Adrenal gland (tissue), 5 donors: ENCODE data around the gene RPTOR.

Source experiments
- CTCF ChIP-seq, 6 experiments: fragments of 450-650 bp in 4 of 6; fragments of 200-600 bp in 2 of 6; sonication (generic) in 1 of 6; IDR thresholded peaks; 1 replicate in 5 of 6; 2 replicates in 1 of 6; pipeline versions ENCODE4 v1.5.1 to v1.8.0; 2016 to 2021; ENCODE audit warnings: antibody characterized with exemption in 6 of 6, mild to moderate bottlenecking in 2 of 6, moderate library complexity in 1 of 6
- POLR2A ChIP-seq, 2 donors: fragments of 450-650 bp; IDR thresholded peaks; one replicate each; pipeline ENCODE4 v1.6.1; 2017; ENCODE audit warnings: antibody characterized with exemption in 2 of 2, mild to moderate bottlenecking in 2 of 2, moderate library complexity in 1 of 2
- donor health status: DM: no; HTN: no; CAD: no.

- no peak for TF ChIP-seq CTCF (IDR thresholded peaks at IDR 0.05)
- no peak for TF ChIP-seq POLR2A (IDR thresholded peaks at IDR 0.05)
Observed at GRCh38 chr17:80768389-80768788, 223.8 kb downstream of the RPTOR start.
